Stomach (tissue), 9 donors: Measurements from ENCODE around the gene VAMP5. TPM values are rescaled to one million over a fixed set of nuclear protein-coding genes. Genes with fewer than 3 reads are reported as not detected.
A peak's percentile ranks its signal among the peaks of the same experiment; 100 is the strongest.

Experiments
- DNase-seq, 2 donors: peaks; one replicate each; pipeline versions ENCODE4 v3.0.0 to v3.0.0-alpha.2; 2013 to 2019
- H3K27ac ChIP-seq, 5 donors: fragments of 200-600 bp in 4 of 5; sonication (generic) in 4 of 5; one replicate each; pipeline ENCODE4 v1.5.1; 2013 to 2019; ENCODE audit warnings: mild to moderate bottlenecking in 1 of 5, moderate library complexity in 1 of 5
- H3K27me3 ChIP-seq, 3 donors: fragments of 200-600 bp; sonication (generic); one replicate each; pipeline ENCODE4 v1.5.1; 2017 to 2019; ENCODE audit warnings: mixed run types in 1 of 3
- H3K36me3 ChIP-seq, 4 donors: fragments of 200-600 bp; sonication (generic); 1 replicate in 3 of 4; 2 replicates in 1 of 4; pipeline ENCODE4 v1.5.1; 2016 to 2019
- H3K4me1 ChIP-seq, 4 donors: fragments of 200-600 bp; sonication (generic); one replicate each; pipeline ENCODE4 v1.5.1; 2016 to 2019
- H3K4me3 ChIP-seq, 4 donors: fragments of 200-600 bp; sonication (generic) in 3 of 4; one replicate each; pipeline ENCODE4 v1.5.1; 2016 to 2019; ENCODE audit warnings: mild to moderate bottlenecking in 1 of 4
- H3K9me3 ChIP-seq, 4 donors: fragments of 200-600 bp; sonication (generic); one replicate each; pipeline ENCODE4 v1.5.1; 2016 to 2019
- CTCF ChIP-seq, 7 experiments: fragments of 450-650 bp in 4 of 7; fragments of 200-600 bp in 3 of 7; sonication (generic) in 3 of 7; IDR thresholded peaks; one replicate each; pipeline ENCODE4 v1.5.1; 2016 to 2019; ENCODE audit warnings: antibody characterized with exemption in 7 of 7, control low read depth in 2 of 7, mild to moderate bottlenecking in 1 of 7
- EP300 ChIP-seq: sonication (generic); formaldehyde crosslinking; IDR thresholded peaks from one replicate; pipeline ENCODE4 v1.6.1; 2017; ENCODE audit warnings: antibody characterized with exemption
- POLR2A ChIP-seq, 4 donors: fragments of 450-650 bp; IDR thresholded peaks; one replicate each; pipeline ENCODE4 v1.6.1; 2016; ENCODE audit warnings: antibody characterized with exemption in 4 of 4, control low read depth in 2 of 4, mild to moderate bottlenecking in 1 of 4, moderate library complexity in 1 of 4
- POLR2AphosphoS5 ChIP-seq, 3 donors: sonication (generic); formaldehyde crosslinking; IDR thresholded peaks; one replicate each; pipeline ENCODE4 v1.6.1; 2016; ENCODE audit warnings: antibody characterized with exemption in 3 of 3
- WGBS, 5 donors: extraction: QIAGEN DNeasy Blood & Tissue Kit in 3 of 5; methylation state at CpG; one replicate each; pipeline versions ENCODE4 v1.1.5 to v1.1.7; 2013 to 2018; 5-methylcytosine and 5-hydroxymethylcytosine counted together
- intact Hi-C: fragments of 100-400 bp; cut with DNase I; formaldehyde crosslinking; loops from one replicate; pipeline ENCODE4 v1.15.1; 2023; ENCODE audit warnings: low total_unique reads
- polyA plus RNA-seq, 3 donors: library from polyadenylated mRNA; stranded (reverse); fragments of 200-250 nt; gene quantifications; one replicate each; pipeline ENCODE4 v1.2.3, GENCODE V29; 2013
- total RNA-seq, 5 donors: library from RNA; depleted of rRNA; stranded (reverse); fragments of >200 nt; gene quantifications; one replicate each; pipeline versions ENCODE4 v1.1.0 to v1.2.3, GENCODE V29; 2014 to 2016
- donor health status: healthy with polysubstance abuse.
- donor health status: Bipolar disorder and iron deficiency.
- donor health status: healthy.

Gene VAMP5
- total and polyA plus RNA-seq, 8 donors: 7.7 to 95.1 (median 77.8) TPM

- H3K4me3 ChIP-seq: peak overlapping the region in 3 of 4 donors; percentile 49 to 60 (median 53)
- intact Hi-C loops: no loop called here
- peaks cover 0 to 10% (median 4%) of the 10 kb centered on the region in 4 donors for H3K36me3 ChIP-seq
- H3K27me3 ChIP-seq: no peaks in the 10 kb centered on the region
- DNase-seq: no peak
- 12 to 48% (median 28%) methylated on average over 3 of the region's 3 CpGs for WGBS, 5 donors
- peaks cover 18 to 38% (median 29%) of the 10 kb centered on the region in 4 donors for H3K4me1 ChIP-seq
- TF ChIP-seq CTCF (IDR thresholded peaks at IDR 0.05) (no peak), POLR2A (IDR thresholded peaks at IDR 0.05) (no peak), POLR2AphosphoS5 (IDR thresholded peaks at IDR 0.05) (no peak), EP300 (no peak)
- peak overlapping the region; percentile 79 to 91 (median 90) for H3K27ac ChIP-seq
- H3K9me3 ChIP-seq: no peaks in the 10 kb centered on the region
These were observed 7.2 kb upstream of the VAMP5 start for GRCh38 chr2:85577063-85577385.

GRCh38 chr2:85577386-85578242 is 6.6 kb upstream of the VAMP5 start, which contains the start of gene VAMP8:
Gene VAMP8, plus strand, starts transcription at chr2:85577586. Its CDS starts 61 bp downstream, at chr2:85577647.
- Histone ChIP-seq H3K36me3 (peaks cover 0 to 16% (median 7%) of the 10 kb centered on the region in 4 donors), H3K4me3 (peak within 1 kb of the TSS; percentile 46 to 60 (median 51)), H3K4me1 (peaks cover 18 to 40% (median 29%) of the 10 kb centered on the region in 4 donors), H3K9me3 (no peaks in the 10 kb centered on the region), H3K27me3 (no peaks in the 10 kb centered on the region), H3K27ac (peak within 1 kb of the TSS; percentile 79 to 91 (median 90))
- peak; percentile 87 to 92 for DNase-seq
- TF ChIP-seq POLR2AphosphoS5 (IDR thresholded peaks at IDR 0.05): peak in 2 of 3 donors; percentile 34 to 70
- no peak for TF ChIP-seq CTCF (IDR thresholded peaks at IDR 0.05)
- 6 to 26% (median 18%) methylated on average over 19 of the region's 19 CpGs for WGBS, 5 donors
- intact Hi-C loops: no loop called here

- no peaks in the 10 kb centered on the region for H3K9me3 ChIP-seq
- peak overlapping the region; percentile 68 to 91 (median 86) for H3K27ac ChIP-seq
- peak overlapping the region; percentile 46 to 60 (median 51) for H3K4me3 ChIP-seq
- H3K27me3 ChIP-seq: no peaks in the 10 kb centered on the region
- H3K4me1 ChIP-seq: peaks cover 20 to 49% (median 36%) of the 10 kb centered on the region in 4 donors
- H3K36me3 ChIP-seq: peaks cover 0 to 21% (median 8%) of the 10 kb centered on the region in 4 donors
- peak; percentile 63 to 73 for DNase-seq
- peak in 1 of 3 donors; percentile 13 for TF ChIP-seq POLR2AphosphoS5 (IDR thresholded peaks at IDR 0.05)
- no peak for TF ChIP-seq CTCF (IDR thresholded peaks at IDR 0.05)
- WGBS, 5 donors: 30 to 42% (median 32%) methylated on average over 18 to 19 of the region's 19 CpGs
- intact Hi-C loops: no loop called here
These were observed 5.7 kb upstream of the VAMP5 start for GRCh38 chr2:85578243-85579180.

GRCh38 chr2:85579266-85579935 is 4.8 kb upstream of the VAMP5 start:
- H3K4me1 ChIP-seq: peaks cover 28 to 58% (median 44%) of the 10 kb centered on the region in 4 donors
- H3K27ac ChIP-seq: peak overlapping the region in 4 of 5 donors; percentile 79 to 91 (median 88)
- 47 to 67% (median 59%) methylated on average over 6 of the region's 6 CpGs for WGBS, 5 donors
- no peaks in the 10 kb centered on the region for H3K9me3 ChIP-seq
- DNase-seq: no peak
- H3K27me3 ChIP-seq: no peaks in the 10 kb centered on the region
- H3K36me3 ChIP-seq: peaks cover 0 to 21% (median 8%) of the 10 kb centered on the region in 4 donors
- intact Hi-C loops: no loop called here
- H3K4me3 ChIP-seq: peak overlapping the region in 3 of 4 donors; percentile 46 to 60 (median 49)
- TF ChIP-seq CTCF (IDR thresholded peaks at IDR 0.05) (no peak), POLR2A (IDR thresholded peaks at IDR 0.05) (no peak), POLR2AphosphoS5 (IDR thresholded peaks at IDR 0.05) (no peak), EP300 (no peak)
